ENCODE data around the gene TLCD3B.

GRCh38 chr16:30075503-30076275, 44.6 kb upstream of the TLCD3B start, which contains the start of gene PPP4C:
- TF ChIP-seq CTCF (IDR thresholded peaks at IDR 0.05) (no peak; the same call in 1 of the 2 replicates), RFX5 (IDR thresholded peaks at IDR 0.05; ENCODE audit: low read length) (no peak), CHD2 (IDR thresholded peaks at IDR 0.05; ENCODE audit: low read length, partially characterized antibody) (no peak), REST (IDR thresholded peaks at IDR 0.05; ENCODE audit: low read depth, low read length) (0 out of 2 replicates have a peak, but pooled peaks have one; percentile 17), TAF1 (IDR thresholded peaks at IDR 0.05; ENCODE audit: borderline replicate concordance, low read depth, low read length) (peak; percentile 84), YY1 (IDR thresholded peaks at IDR 0.05; ENCODE audit: low read depth) (peak; percentile 70), GATA2 (CRISPR knock-in tag; IDR thresholded peaks at IDR 0.05) (no peak)
- TF ChIP-seq, protein P1, sequence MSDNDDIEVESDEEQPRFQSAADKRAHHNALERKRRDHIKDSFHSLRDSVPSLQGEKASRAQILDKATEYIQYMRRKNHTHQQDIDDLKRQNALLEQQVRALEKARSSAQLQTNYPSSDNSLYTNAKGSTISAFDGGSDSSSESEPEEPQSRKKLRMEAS (IDR thresholded peaks at IDR 0.05; ENCODE audit: low read depth) = peak; percentile 70
